ENCODE measurements around the gene MTRR. TPM values are rescaled to one million over a fixed set of nuclear protein-coding genes. Genes with fewer than 3 reads are reported as not detected.

The MTRR gene
- total and polyA plus RNA-seq, 2 of the 8 experiments (the other 6 are each of a cell fraction or from before 2014, with no cell fraction given) = 36.4 to 53.8 TPM

- TF ChIP-seq KDM1A (IDR thresholded peaks at IDR 0.05; ENCODE audit: borderline replicate concordance, low read length) (no peak), CEBPB (IDR thresholded peaks at IDR 0.05; ENCODE audit: low read depth, low read length) (no peak), POLR2AphosphoS5 (IDR thresholded peaks at IDR 0.05; ENCODE audit: low read depth, low read length) (no peak), BACH1 (IDR thresholded peaks at IDR 0.05; ENCODE audit: low read length) (no peak), SP2 (IDR thresholded peaks at IDR 0.05; ENCODE audit: low read length) (no peak)
Observed at GRCh38 chr5:7875151-7875550, 6.2 kb downstream of the MTRR start (continued).

Measured in H1 (cell line).